Colonic mucosa (tissue), 4 donors: ENCODE data around the gene TMEM178B. TPM values are rescaled to one million over a fixed set of nuclear protein-coding genes. Genes with fewer than 3 reads are reported as not detected.

Experiments
- DNase-seq: peaks from one replicate; pipeline ENCODE4 v3.0.0-alpha.2; 2020
- H3K27ac ChIP-seq: fragments of 200-600 bp; one replicate; pipeline ENCODE4 v1.8.0; 2021
- H3K27me3 ChIP-seq: fragments of 200-600 bp; one replicate; pipeline ENCODE4 v1.8.0; 2021
- H3K36me3 ChIP-seq: fragments of 200-600 bp; one replicate; pipeline ENCODE4 v1.8.0; 2021
- H3K4me1 ChIP-seq: fragments of 200-600 bp; one replicate; pipeline ENCODE4 v1.8.0; 2021; ENCODE audit warnings: mild to moderate bottlenecking
- H3K4me3 ChIP-seq: fragments of 200-600 bp; one replicate; pipeline ENCODE4 v1.8.0; 2021
- H3K9ac ChIP-seq, 2 donors: one replicate each; pipeline ENCODE4 v1.7.0; 2013; ENCODE audit warnings: control low read depth in 2 of 2, low read depth in 2 of 2, low read length in 2 of 2
- H3K9me3 ChIP-seq: fragments of 200-600 bp; one replicate; pipeline ENCODE4 v1.8.0; 2021
- CTCF ChIP-seq: fragments of 200-600 bp; IDR thresholded peaks from one replicate; pipeline ENCODE4 v1.8.0; 2022; ENCODE audit warnings: antibody characterized with exemption, mild to moderate bottlenecking
- intact Hi-C: fragments of 100-400 bp; cut with DNase I; formaldehyde crosslinking; loops from one replicate; pipeline ENCODE4 v1.14.1; 2022
- total RNA-seq, 2 donors: library from RNA; stranded (reverse); fragmentation: NEBNext Ultra II Directional in 1 of 2; extraction: Animal tissue kit (Norgen Biotek cat#: 25700) in 1 of 2; gene quantifications; one replicate each; pipeline ENCODE4 v1.2.1, GENCODE V29; 2021
- donor health status: healthy.
- donor health status: DM: no; HTN: no; CAD: no.
- donor health status: DM: no; HTN: no; CAD: no.

The TMEM178B gene
- total RNA-seq, 2 donors from 2014 or later, result 0.17 to 1.1 TPM

- Histone ChIP-seq H3K36me3 (no peaks in the 10 kb centered on the region), H3K9ac (no peak overlapping the region), H3K27ac (no peak overlapping the region), H3K27me3 (no peaks in the 10 kb centered on the region), H3K4me1 (no peaks in the 10 kb centered on the region), H3K4me3 (no peak overlapping the region), H3K9me3 (no peaks in the 10 kb centered on the region)
- no peak for TF ChIP-seq CTCF
- no peak for DNase-seq
- intact Hi-C loops, result no loop called here
Measured at GRCh38 chr7:141232286-141233051, 158.6 kb downstream of the TMEM178B start.

GRCh38 chr7:141234335-141235105 lies 160.7 kb downstream of the TMEM178B start:
- DNase-seq, result no peak
- Histone ChIP-seq H3K27ac (no peak overlapping the region), H3K4me3 (no peak overlapping the region), H3K4me1 (no peaks in the 10 kb centered on the region), H3K9ac (no peak overlapping the region), H3K27me3 (no peaks in the 10 kb centered on the region), H3K9me3 (no peaks in the 10 kb centered on the region), H3K36me3 (no peaks in the 10 kb centered on the region)
- TF ChIP-seq CTCF, result no peak
- intact Hi-C loops, result no loop called here

GRCh38 chr7:141235656-141236055 lies 161.8 kb downstream of the TMEM178B start:
- no peak overlapping the region for H3K4me3 ChIP-seq

GRCh38 chr7:141238596-141239243 lies 164.9 kb downstream of the TMEM178B start:
- no peak overlapping the region for H3K27ac ChIP-seq
- intact Hi-C loops, result no loop called here
- H3K9ac ChIP-seq, result no peak overlapping the region
- H3K4me3 ChIP-seq, result no peak overlapping the region
- H3K9me3 ChIP-seq, result no peaks in the 10 kb centered on the region
- DNase-seq, result no peak
- TF ChIP-seq CTCF, result no peak
- H3K4me1 ChIP-seq, result no peaks in the 10 kb centered on the region
- no peaks in the 10 kb centered on the region for H3K27me3 ChIP-seq
- no peaks in the 10 kb centered on the region for H3K36me3 ChIP-seq

More at GRCh38 chr7:141235656-141236055, 161.8 kb downstream of the TMEM178B start:
- no peaks in the 10 kb centered on the region for H3K36me3 ChIP-seq
- intact Hi-C loops, result no loop called here
- H3K27ac ChIP-seq, result no peak overlapping the region
- no peaks in the 10 kb centered on the region for H3K27me3 ChIP-seq
- no peaks in the 10 kb centered on the region for H3K4me1 ChIP-seq
- no peak overlapping the region for H3K9ac ChIP-seq
- H3K9me3 ChIP-seq, result no peaks in the 10 kb centered on the region
- DNase-seq, result no peak
- no peak for TF ChIP-seq CTCF

- DNase-seq, result no peak
- no peaks in the 10 kb centered on the region for H3K36me3 ChIP-seq
- no peaks in the 10 kb centered on the region for H3K4me1 ChIP-seq
- H3K9ac ChIP-seq, result no peak overlapping the region
- intact Hi-C loops, result no loop called here
- no peaks in the 10 kb centered on the region for H3K27me3 ChIP-seq
- no peak overlapping the region for H3K27ac ChIP-seq
- no peaks in the 10 kb centered on the region for H3K9me3 ChIP-seq
- H3K4me3 ChIP-seq, result no peak overlapping the region
- TF ChIP-seq CTCF, result no peak
Measured at GRCh38 chr7:141239661-141240060, 165.8 kb downstream of the TMEM178B start.
